ENCODE measurements around the gene GMDS.

Gene GMDS

DNA sequence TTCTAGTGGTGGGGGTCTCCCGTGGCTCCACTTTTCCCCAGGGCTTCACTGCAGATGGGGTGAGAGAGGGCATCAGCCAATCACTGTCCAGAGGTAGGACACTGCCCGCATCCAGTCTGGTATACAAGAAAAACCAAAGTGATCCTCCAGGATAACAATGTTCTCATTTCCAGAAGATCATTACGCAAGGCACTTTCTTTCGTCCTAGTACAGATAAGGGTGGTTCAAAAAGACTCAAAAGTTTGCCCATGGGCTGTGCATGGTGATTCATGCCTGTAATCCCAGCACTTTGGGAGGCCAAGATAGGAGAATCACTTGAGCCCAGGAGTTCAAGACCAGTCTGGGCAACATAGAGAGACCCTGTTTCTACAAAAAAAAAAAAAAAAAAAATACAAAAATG, 16.4 kb downstream of the GMDS start:
- no peak for ATAC-seq
- TF ChIP-seq, protein P1, sequence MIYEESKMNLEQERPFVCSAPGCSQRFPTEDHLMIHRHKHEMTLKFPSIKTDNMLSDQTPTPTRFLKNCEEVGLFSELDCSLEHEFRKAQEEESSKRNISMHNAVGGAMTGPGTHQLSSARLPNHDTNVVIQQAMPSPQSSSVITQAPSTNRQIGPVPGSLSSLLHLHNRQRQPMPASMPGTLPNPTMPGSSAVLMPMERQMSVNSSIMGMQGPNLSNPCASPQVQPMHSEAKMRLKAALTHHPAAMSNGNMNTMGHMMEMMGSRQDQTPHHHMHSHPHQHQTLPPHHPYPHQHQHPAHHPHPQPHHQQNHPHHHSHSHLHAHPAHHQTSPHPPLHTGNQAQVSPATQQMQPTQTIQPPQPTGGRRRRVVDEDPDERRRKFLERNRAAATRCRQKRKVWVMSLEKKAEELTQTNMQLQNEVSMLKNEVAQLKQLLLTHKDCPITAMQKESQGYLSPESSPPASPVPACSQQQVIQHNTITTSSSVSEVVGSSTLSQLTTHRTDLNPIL (CRISPR knock-in tag; IDR thresholded peaks at IDR 0.05; ENCODE audit: low read depth): no peak
- TF ChIP-seq, protein P2, sequence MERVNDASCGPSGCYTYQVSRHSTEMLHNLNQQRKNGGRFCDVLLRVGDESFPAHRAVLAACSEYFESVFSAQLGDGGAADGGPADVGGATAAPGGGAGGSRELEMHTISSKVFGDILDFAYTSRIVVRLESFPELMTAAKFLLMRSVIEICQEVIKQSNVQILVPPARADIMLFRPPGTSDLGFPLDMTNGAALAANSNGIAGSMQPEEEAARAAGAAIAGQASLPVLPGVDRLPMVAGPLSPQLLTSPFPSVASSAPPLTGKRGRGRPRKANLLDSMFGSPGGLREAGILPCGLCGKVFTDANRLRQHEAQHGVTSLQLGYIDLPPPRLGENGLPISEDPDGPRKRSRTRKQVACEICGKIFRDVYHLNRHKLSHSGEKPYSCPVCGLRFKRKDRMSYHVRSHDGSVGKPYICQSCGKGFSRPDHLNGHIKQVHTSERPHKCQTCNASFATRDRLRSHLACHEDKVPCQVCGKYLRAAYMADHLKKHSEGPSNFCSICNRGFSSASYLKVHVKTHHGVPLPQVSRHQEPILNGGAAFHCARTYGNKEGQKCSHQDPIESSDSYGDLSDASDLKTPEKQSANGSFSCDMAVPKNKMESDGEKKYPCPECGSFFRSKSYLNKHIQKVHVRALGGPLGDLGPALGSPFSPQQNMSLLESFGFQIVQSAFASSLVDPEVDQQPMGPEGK (CRISPR knock-in tag; IDR thresholded peaks at IDR 0.05; ENCODE audit: borderline replicate concordance): no peak
- no peak for TF ChIP-seq RARB (CRISPR knock-in tag; IDR thresholded peaks at IDR 0.05)
- no peak for TF ChIP-seq ZFP3 (CRISPR knock-in tag; IDR thresholded peaks at IDR 0.05)
- TF ChIP-seq, protein P3, sequence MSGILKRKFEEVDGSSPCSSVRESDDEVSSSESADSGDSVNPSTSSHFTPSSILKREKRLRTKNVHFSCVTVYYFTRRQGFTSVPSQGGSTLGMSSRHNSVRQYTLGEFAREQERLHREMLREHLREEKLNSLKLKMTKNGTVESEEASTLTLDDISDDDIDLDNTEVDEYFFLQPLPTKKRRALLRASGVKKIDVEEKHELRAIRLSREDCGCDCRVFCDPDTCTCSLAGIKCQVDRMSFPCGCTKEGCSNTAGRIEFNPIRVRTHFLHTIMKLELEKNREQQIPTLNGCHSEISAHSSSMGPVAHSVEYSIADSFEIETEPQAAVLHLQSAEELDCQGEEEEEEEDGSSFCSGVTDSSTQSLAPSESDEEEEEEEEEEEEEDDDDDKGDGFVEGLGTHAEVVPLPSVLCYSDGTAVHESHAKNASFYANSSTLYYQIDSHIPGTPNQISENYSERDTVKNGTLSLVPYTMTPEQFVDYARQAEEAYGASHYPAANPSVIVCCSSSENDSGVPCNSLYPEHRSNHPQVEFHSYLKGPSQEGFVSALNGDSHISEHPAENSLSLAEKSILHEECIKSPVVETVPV (CRISPR knock-in tag; IDR thresholded peaks at IDR 0.05): no peak
- TF ChIP-seq GLIS3 (CRISPR knock-in tag; IDR thresholded peaks at IDR 0.05): no peak
- TF ChIP-seq, protein P4, sequence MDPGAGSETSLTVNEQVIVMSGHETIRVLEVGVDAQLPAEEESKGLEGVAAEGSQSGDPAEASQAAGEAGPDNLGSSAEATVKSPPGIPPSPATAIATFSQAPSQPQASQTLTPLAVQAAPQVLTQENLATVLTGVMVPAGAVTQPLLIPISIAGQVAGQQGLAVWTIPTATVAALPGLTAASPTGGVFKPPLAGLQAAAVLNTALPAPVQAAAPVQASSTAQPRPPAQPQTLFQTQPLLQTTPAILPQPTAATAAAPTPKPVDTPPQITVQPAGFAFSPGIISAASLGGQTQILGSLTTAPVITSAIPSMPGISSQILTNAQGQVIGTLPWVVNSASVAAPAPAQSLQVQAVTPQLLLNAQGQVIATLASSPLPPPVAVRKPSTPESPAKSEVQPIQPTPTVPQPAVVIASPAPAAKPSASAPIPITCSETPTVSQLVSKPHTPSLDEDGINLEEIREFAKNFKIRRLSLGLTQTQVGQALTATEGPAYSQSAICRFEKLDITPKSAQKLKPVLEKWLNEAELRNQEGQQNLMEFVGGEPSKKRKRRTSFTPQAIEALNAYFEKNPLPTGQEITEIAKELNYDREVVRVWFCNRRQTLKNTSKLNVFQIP (CRISPR knock-in tag; IDR thresholded peaks at IDR 0.05; ENCODE audit: borderline replicate concordance, low read depth): no peak

DNA sequence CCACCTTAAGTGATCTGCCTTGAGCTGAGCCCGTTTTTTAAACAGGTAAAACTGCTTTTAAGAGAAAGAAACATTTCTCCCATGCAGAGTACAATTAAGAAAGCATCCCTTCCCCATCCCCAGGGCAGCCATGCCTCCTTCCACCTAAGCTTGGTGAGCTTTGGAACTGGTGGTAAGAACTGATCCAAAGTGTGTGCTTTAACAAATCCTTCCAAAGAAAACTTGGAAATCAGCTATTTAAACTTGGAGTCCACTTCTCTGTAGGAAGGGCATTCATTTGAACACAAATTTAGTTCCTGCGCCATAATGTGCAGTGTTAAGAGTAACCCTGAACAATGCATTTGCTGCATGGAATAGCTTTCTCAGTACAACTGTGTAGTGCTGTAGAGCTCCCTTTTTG, 17.0 kb downstream of the GMDS start:
- ATAC-seq: no peak
- TF ChIP-seq ZNF8 (CRISPR knock-in tag; IDR thresholded peaks at IDR 0.05) (no peak), ZNF565 (CRISPR knock-in tag; conservative IDR thresholded peaks at IDR 0.05; ENCODE audit: low read depth) (no peak), ZFP30 (CRISPR knock-in tag; IDR thresholded peaks at IDR 0.05) (no peak), ESRRG (CRISPR knock-in tag; IDR thresholded peaks at IDR 0.05) (no peak), PPARA (CRISPR knock-in tag; IDR thresholded peaks at IDR 0.05; ENCODE audit: borderline replicate concordance) (no peak), RARB (CRISPR knock-in tag; IDR thresholded peaks at IDR 0.05) (no peak), GLIS3 (CRISPR knock-in tag; IDR thresholded peaks at IDR 0.05) (no peak), ZNF70 (CRISPR knock-in tag; IDR thresholded peaks at IDR 0.05) (no peak), ISL1 (CRISPR knock-in tag; IDR thresholded peaks at IDR 0.05) (no peak), OSR1 (CRISPR knock-in tag; IDR thresholded peaks at IDR 0.05) (no peak), BACH2 (CRISPR knock-in tag; IDR thresholded peaks at IDR 0.05; ENCODE audit: borderline replicate concordance) (no peak), CSDC2 (CRISPR knock-in tag; IDR thresholded peaks at IDR 0.05) (no peak), ARNTL (CRISPR knock-in tag; IDR thresholded peaks at IDR 0.05; ENCODE audit: borderline replicate concordance, low read depth) (no peak)
- TF ChIP-seq, protein P3 (CRISPR knock-in tag; IDR thresholded peaks at IDR 0.05): no peak
- TF ChIP-seq, protein P4 (CRISPR knock-in tag; IDR thresholded peaks at IDR 0.05; ENCODE audit: borderline replicate concordance, low read depth): no peak
- TF ChIP-seq, protein P2 (CRISPR knock-in tag; IDR thresholded peaks at IDR 0.05; ENCODE audit: borderline replicate concordance): no peak

DNA sequence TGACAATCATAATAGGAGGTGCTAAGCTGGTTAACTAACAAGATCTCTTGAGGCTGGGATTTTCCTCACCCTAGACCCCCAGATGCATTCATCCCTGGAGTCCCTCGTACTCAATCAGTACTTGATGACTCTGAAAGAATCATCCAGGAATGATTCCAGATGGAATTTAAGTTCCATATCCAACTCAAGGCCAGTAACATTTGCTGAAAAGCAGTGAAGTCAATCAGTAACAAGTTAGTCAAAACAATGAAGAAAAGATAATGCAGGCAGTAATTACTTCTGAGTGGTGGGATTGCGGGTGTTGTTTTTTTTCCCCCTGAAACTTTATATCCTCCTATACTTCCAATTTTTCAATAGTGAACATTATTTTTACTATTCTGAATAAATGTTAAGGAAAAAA, 18.6 kb downstream of the GMDS start:
- no peak for ATAC-seq
- no peak for TF ChIP-seq ARNTL (CRISPR knock-in tag; IDR thresholded peaks at IDR 0.05; ENCODE audit: borderline replicate concordance, low read depth)
- TF ChIP-seq ISL1 (CRISPR knock-in tag; IDR thresholded peaks at IDR 0.05): no peak
- no peak for TF ChIP-seq ZC3H10 (CRISPR knock-in tag; IDR thresholded peaks at IDR 0.05)
- TF ChIP-seq RARB (CRISPR knock-in tag; IDR thresholded peaks at IDR 0.05): no peak
- TF ChIP-seq CSDC2 (CRISPR knock-in tag; IDR thresholded peaks at IDR 0.05): no peak
- TF ChIP-seq ZFP3 (CRISPR knock-in tag; IDR thresholded peaks at IDR 0.05): no peak
- no peak for TF ChIP-seq TCF4 (CRISPR knock-in tag; IDR thresholded peaks at IDR 0.05; ENCODE audit: borderline replicate concordance)
- TF ChIP-seq, protein P2 (CRISPR knock-in tag; IDR thresholded peaks at IDR 0.05; ENCODE audit: borderline replicate concordance): no peak
- TF ChIP-seq ZNF8 (CRISPR knock-in tag; IDR thresholded peaks at IDR 0.05): no peak
- TF ChIP-seq, protein P4 (CRISPR knock-in tag; IDR thresholded peaks at IDR 0.05; ENCODE audit: borderline replicate concordance, low read depth): no peak

Data from SK-N-SH treated with all-trans-retinoic acid at 6 μM for 48 hours (cell line).